Liver (tissue), 9 donors: ENCODE data around the gene IL17REL. TPM values are rescaled to one million over a fixed set of nuclear protein-coding genes. Genes with fewer than 3 reads are reported as not detected.

ENCODE experiments used
- DNase-seq: peaks from one replicate; pipeline ENCODE4 v3.0.0-alpha.2; 2017; ENCODE audit warnings: low spot score
- H3K27ac ChIP-seq, 2 donors: one replicate each; pipeline ENCODE4 v1.7.0; 2013; ENCODE audit warnings: inconsistent platforms in 2 of 2, low read length in 2 of 2, control low read depth in 1 of 2, low read depth in 1 of 2, mild to moderate bottlenecking in 1 of 2
- H3K27me3 ChIP-seq, 4 donors: one replicate each; pipeline versions ENCODE4 v1.6.1 to v1.7.0; 2013; ENCODE audit warnings: low read length in 3 of 4, inconsistent platforms in 1 of 4, mild to moderate bottlenecking in 1 of 4, moderate library complexity in 1 of 4; ENCODE audit not compliant: control insufficient read depth in 4 of 4, insufficient read depth in 4 of 4
- H3K36me3 ChIP-seq, 4 donors: one replicate each; pipeline versions ENCODE4 v1.6.1 to v1.7.0; 2013; ENCODE audit warnings: low read length in 3 of 4, mild to moderate bottlenecking in 3 of 4, low read depth in 1 of 4, moderate library complexity in 1 of 4; ENCODE audit not compliant: control insufficient read depth in 4 of 4, insufficient read depth in 3 of 4
- H3K4me1 ChIP-seq, 4 donors: one replicate each; pipeline versions ENCODE4 v1.6.1 to v1.7.0; 2013; ENCODE audit warnings: low read length in 3 of 4, mild to moderate bottlenecking in 3 of 4, moderate library complexity in 1 of 4; ENCODE audit not compliant: control insufficient read depth in 4 of 4, insufficient read depth in 4 of 4
- H3K4me3 ChIP-seq, 3 donors: one replicate each; pipeline versions ENCODE4 v1.6.1 to v1.7.0; 2013; ENCODE audit warnings: low read length in 3 of 3, control low read depth in 1 of 3, low read depth in 1 of 3, mild to moderate bottlenecking in 1 of 3
- H3K9ac ChIP-seq, 2 donors: one replicate each; pipeline ENCODE4 v1.7.0; 2013; ENCODE audit warnings: low read length in 2 of 2, mild to moderate bottlenecking in 2 of 2, moderate library complexity in 2 of 2, control low read depth in 1 of 2, low read depth in 1 of 2
- H3K9me3 ChIP-seq, 4 donors: one replicate each; pipeline versions ENCODE4 v1.6.1 to v1.7.0; 2013; ENCODE audit warnings: low read length in 3 of 4; ENCODE audit not compliant: control insufficient read depth in 4 of 4
- CTCF ChIP-seq: fragments of 150-350 bp; IDR thresholded peaks from 2 replicates; pipeline ENCODE4 v1.5.1; 2017; ENCODE audit warnings: improper control_type of control experiment, low read depth, low read length; ENCODE audit not compliant: missing input control
- EGR1 ChIP-seq, 2 donors: IDR thresholded peaks; 2 replicates each; pipeline ENCODE4 v1.6.1; 2016 to 2018; ENCODE audit warnings: antibody characterized with exemption in 2 of 2, low read depth in 2 of 2
- FOXA1 ChIP-seq: IDR thresholded peaks from 2 replicates; pipeline ENCODE4 v1.6.1; 2016; ENCODE audit warnings: antibody characterized with exemption
- FOXA2 ChIP-seq: IDR thresholded peaks from 2 replicates; pipeline ENCODE4 v1.6.1; 2016; ENCODE audit warnings: antibody characterized with exemption
- JUND ChIP-seq, 2 donors: IDR thresholded peaks; 2 replicates each; pipeline ENCODE4 v1.6.1; 2016; ENCODE audit warnings: antibody characterized with exemption in 2 of 2
- MAX ChIP-seq: IDR thresholded peaks from 2 replicates; pipeline ENCODE4 v1.6.1; 2016; ENCODE audit warnings: antibody characterized with exemption
- NR2F2 ChIP-seq: IDR thresholded peaks from 2 replicates; pipeline ENCODE4 v1.6.1; 2016; ENCODE audit warnings: antibody characterized with exemption
- RAD21 ChIP-seq, 2 donors: IDR thresholded peaks; 2 replicates each; pipeline ENCODE4 v1.6.1; 2016; ENCODE audit warnings: antibody characterized with exemption in 2 of 2, mild to moderate bottlenecking in 2 of 2
- RXRA ChIP-seq, 2 donors: IDR thresholded peaks; 2 replicates each; pipeline ENCODE4 v1.6.1; 2017 to 2018; ENCODE audit warnings: antibody characterized with exemption in 2 of 2, mild to moderate bottlenecking in 1 of 2
- SP1 ChIP-seq: IDR thresholded peaks from 2 replicates; pipeline ENCODE4 v1.6.1; 2018; ENCODE audit warnings: antibody characterized with exemption, mild to moderate bottlenecking
- TAF1 ChIP-seq: conservative IDR thresholded peaks from 2 replicates; pipeline ENCODE4 v1.6.1; 2016; ENCODE audit warnings: antibody characterized with exemption, mild to moderate bottlenecking
- YY1 ChIP-seq: IDR thresholded peaks from 2 replicates; pipeline ENCODE4 v1.6.1; 2016; ENCODE audit warnings: antibody characterized with exemption, mild to moderate bottlenecking
- ZBTB33 ChIP-seq: IDR thresholded peaks from 2 replicates; pipeline ENCODE4 v1.6.1; 2016; ENCODE audit warnings: antibody characterized with exemption
- WGBS: extraction: QIAGEN DNeasy Blood & Tissue Kit; methylation state at CpG from one replicate; pipeline ENCODE4 v1.1.7; 2013; 5-methylcytosine and 5-hydroxymethylcytosine counted together
- polyA plus RNA-seq, 2 donors: library from polyadenylated mRNA; stranded (reverse) in 1 of 2; unstranded in 1 of 2; fragments of 200-250 nt in 1 of 2; fragments of >200 nt in 1 of 2; fragmentation: Nextera tagmentation in 1 of 2; extraction: Ambion mirVana in 1 of 2; gene quantifications; one replicate each; pipeline versions ENCODE4 v1.2.1 to v1.2.3, GENCODE V29; 2013 to 2015
- total RNA-seq, 2 donors: library from RNA; depleted of rRNA; stranded (reverse); fragments of >200 nt; gene quantifications; one replicate each; pipeline ENCODE4 v1.2.3, GENCODE V29; 2014
- TF ChIP-seq, protein P1 (sequence below): IDR thresholded peaks from 2 replicates; pipeline ENCODE4 v1.6.1; 2016; ENCODE audit warnings: antibody characterized with exemption, mild to moderate bottlenecking
- TF ChIP-seq, protein P2 (sequence below): IDR thresholded peaks from 2 replicates; pipeline ENCODE4 v1.6.1; 2016; ENCODE audit warnings: antibody characterized with exemption
- donor health status: healthy.
- donor health status: healthy.
- donor health status: healthy.
- donor health status: healthy.
- donor health status: healthy.

IL17REL gene
- total and polyA plus RNA-seq, 4 donors, result under 0.01 TPM; not detected in 3

DNA sequence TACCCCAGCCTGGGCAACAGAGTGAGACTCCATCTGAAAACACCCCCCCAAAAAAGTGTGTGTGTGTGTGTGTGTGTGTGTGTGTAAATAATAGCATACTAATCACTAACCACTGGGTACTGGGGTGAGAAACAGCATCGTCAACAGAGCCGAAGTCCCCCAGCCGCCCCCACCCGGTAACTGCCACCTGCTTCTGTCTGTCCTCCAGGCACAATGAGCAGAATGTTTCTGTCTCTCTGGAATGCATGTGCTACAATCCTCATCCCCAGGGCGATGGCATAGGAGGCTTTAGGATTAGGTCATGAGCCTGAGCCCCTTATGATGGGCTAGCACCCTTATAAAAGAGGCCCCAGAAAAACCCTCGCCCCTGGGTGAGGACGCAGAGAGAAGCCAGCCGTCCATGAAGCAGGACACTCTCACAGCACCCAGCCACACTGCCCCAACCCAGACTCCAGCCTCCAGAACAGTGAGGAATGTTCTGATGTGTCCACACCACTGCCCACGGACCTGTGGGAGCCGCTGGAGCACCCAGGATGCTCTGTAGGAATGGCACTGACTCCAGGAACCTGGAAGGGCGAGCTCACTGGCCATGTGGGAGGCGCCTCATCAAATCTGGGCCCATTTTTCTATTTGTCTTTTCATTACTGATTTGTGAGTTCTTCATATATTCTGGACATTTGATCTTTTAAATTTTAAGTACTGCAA is 35.6 kb upstream of the IL17REL start:
- WGBS, result 82% methylated on average over 12 of the region's 12 CpGs

More for the DNA sequence above, 35.6 kb upstream of the IL17REL start:
- H3K36me3 ChIP-seq, result no peaks in the 10 kb centered on the region
- no peak overlapping the region for H3K9ac ChIP-seq
- DNase-seq, result no peak
- H3K4me3 ChIP-seq, result no peak overlapping the region
- no peak for TF ChIP-seq FOXA1
- no peak for TF ChIP-seq RXRA (IDR thresholded peaks at IDR 0.05)
- TF ChIP-seq, protein P1, sequence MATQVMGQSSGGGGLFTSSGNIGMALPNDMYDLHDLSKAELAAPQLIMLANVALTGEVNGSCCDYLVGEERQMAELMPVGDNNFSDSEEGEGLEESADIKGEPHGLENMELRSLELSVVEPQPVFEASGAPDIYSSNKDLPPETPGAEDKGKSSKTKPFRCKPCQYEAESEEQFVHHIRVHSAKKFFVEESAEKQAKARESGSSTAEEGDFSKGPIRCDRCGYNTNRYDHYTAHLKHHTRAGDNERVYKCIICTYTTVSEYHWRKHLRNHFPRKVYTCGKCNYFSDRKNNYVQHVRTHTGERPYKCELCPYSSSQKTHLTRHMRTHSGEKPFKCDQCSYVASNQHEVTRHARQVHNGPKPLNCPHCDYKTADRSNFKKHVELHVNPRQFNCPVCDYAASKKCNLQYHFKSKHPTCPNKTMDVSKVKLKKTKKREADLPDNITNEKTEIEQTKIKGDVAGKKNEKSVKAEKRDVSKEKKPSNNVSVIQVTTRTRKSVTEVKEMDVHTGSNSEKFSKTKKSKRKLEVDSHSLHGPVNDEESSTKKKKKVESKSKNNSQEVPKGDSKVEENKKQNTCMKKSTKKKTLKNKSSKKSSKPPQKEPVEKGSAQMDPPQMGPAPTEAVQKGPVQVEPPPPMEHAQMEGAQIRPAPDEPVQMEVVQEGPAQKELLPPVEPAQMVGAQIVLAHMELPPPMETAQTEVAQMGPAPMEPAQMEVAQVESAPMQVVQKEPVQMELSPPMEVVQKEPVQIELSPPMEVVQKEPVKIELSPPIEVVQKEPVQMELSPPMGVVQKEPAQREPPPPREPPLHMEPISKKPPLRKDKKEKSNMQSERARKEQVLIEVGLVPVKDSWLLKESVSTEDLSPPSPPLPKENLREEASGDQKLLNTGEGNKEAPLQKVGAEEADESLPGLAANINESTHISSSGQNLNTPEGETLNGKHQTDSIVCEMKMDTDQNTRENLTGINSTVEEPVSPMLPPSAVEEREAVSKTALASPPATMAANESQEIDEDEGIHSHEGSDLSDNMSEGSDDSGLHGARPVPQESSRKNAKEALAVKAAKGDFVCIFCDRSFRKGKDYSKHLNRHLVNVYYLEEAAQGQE, result no peak
- TF ChIP-seq JUND (IDR thresholded peaks at IDR 0.05), result no peak
- TF ChIP-seq MAX, result no peak
- TF ChIP-seq, protein P2, sequence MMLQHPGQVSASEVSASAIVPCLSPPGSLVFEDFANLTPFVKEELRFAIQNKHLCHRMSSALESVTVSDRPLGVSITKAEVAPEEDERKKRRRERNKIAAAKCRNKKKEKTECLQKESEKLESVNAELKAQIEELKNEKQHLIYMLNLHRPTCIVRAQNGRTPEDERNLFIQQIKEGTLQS, result no peak
- no peak for TF ChIP-seq ZBTB33
- TF ChIP-seq FOXA2, result no peak
- TF ChIP-seq RAD21 (IDR thresholded peaks at IDR 0.05), result no peak
- no peak for TF ChIP-seq NR2F2
- no peak for TF ChIP-seq EGR1 (IDR thresholded peaks at IDR 0.05; ENCODE audit: low read depth in 2 of 2)
- TF ChIP-seq SP1, result no peak
- no peak for TF ChIP-seq CTCF
- no peak for TF ChIP-seq YY1
- TF ChIP-seq TAF1, result no peak
- H3K4me1 ChIP-seq, result no peaks in the 10 kb centered on the region
- H3K27ac ChIP-seq, result no peak overlapping the region
- H3K9me3 ChIP-seq, result peaks cover 0 to 1% (median 0%) of the 10 kb centered on the region in 4 donors
- H3K27me3 ChIP-seq, result no peaks in the 10 kb centered on the region
